Measurements from ENCODE around the gene GET4.

The GET4 gene, protein sequence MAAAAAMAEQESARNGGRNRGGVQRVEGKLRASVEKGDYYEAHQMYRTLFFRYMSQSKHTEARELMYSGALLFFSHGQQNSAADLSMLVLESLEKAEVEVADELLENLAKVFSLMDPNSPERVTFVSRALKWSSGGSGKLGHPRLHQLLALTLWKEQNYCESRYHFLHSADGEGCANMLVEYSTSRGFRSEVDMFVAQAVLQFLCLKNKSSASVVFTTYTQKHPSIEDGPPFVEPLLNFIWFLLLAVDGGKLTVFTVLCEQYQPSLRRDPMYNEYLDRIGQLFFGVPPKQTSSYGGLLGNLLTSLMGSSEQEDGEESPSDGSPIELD

DNA sequence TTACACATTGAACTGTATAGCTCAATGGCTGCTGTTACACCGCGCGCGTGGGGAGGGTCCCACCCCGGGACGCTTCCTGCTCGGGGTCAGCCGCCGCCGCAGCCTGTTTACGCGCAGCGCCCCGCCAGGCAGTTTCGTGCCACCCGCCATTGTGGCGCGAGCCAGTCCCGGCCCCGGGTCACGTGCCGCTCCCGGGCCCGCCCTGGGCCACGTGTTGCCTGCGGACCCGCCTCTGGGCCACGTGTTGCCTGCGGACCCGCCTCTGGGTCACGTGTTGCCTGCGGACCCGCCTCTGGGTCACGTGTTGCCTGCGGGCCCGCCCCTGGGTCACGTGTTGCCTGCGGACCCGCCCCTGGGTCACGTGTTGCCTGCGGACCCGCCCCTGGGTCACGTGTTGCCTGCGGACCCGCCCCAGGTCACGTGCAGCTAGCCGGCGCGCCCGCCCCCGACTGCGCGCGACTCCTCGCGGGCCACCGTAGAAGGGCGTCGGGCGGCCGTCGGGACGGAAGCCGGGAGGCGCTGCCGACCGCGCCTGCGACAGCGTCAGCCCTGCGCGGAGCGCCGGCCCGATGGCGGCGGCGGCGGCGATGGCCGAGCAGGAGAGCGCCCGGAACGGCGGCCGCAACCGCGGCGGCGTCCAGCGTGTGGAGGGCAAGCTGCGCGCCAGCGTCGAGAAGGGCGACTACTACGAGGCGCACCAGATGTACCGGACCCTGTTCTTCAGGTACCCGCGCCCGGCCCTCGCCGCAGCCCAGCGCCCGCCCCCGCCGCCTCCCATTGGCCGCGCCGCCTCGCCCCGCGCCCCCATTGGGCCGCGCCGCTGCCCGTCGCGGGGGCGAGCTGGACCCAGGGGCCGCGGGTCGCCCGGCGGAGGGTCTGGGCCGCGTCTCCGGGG lies at the start of gene GET4:
TSS of gene GET4 (plus strand) at position 478 of the 895 bp plus-strand sequence. CDS start at position 570, 92 bp downstream.
- peak; percentile 94 to 96 for DNase-seq

DNA sequence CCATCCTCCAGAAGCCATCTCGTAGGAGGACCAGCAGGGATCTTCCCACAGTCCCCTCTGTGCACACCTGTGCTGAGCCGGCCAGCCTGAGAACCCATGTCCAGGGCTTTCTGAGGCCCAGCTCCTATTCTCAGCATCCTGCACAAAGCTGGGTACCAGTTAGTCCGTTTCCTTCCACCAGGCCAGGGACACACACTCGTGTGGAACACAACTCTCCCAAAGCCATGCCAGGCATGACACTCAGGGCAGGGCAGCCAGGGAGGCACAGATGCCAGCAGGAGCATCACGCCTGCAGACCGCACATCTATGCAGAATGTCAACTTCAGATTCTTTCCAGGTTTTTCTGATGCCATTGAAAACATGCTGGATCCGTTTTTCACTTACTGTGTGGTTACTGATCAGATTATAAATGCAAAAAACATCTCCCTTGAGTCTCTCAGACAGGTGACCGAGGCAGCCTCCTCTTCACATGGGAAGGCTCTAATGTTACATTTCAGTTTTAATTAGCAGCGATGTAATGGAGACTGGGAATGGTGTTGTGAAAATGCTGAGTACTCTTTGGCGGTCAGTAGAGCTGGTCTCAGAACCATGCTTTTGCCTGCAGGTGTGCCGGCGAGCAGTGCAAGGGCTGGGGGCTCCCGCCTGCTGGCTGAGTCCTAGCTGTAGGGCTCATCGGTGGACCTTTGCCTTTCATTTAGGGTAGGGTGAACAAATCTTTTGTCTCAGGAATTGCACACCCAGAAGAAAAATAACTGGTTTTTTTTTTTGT lies 47.4 kb upstream of the GET4 start:
- DNase-seq: no peak

DNA sequence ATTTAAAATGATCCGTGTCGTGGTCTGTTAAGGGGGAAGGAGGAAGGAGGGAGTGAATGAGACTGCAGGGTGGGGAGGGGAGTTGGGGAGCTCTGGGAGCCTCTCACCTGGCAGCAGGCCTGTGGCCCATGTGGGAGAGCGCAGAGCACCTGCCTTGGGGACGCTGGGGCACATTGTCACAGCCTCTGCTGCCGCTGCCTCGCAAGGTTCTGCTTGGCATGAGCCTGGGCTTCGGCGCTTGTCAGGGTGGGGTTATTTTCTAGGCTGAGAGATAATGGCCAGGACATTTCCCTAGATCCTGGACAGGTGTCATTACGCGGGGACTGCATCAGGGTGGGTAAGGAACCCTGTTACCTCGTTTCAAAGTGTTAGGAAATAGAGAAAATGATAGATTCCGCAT lies 46.3 kb upstream of the GET4 start:
- DNase-seq: no peak

DNA sequence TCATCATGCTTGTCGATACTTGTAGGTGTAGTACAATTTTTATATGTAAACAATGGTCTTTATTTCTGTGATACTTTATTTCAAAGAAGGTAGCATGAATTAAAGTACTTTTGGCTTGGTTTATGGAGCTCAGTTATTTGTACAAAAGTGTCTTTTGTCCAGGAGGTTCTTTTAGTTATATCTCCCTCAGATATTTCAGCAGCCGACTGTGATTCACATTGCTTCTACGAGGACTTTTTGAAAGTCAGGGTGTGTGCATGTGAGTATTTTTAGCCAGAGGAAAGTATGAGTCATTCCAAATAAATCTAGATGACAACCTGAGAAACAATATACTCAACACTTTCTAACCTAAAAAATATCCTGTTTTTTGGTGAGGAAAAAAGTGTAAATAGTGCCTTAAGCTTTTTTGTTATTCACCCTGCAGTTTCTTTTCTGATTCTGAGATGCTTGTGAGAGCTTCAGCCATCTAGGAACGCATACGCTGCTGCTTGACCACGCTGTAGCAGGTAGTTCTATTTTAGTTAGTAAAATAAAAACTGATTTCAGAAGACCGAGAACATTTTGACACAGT lies 44.7 kb upstream of the GET4 start:
- DNase-seq: no peak

DNA sequence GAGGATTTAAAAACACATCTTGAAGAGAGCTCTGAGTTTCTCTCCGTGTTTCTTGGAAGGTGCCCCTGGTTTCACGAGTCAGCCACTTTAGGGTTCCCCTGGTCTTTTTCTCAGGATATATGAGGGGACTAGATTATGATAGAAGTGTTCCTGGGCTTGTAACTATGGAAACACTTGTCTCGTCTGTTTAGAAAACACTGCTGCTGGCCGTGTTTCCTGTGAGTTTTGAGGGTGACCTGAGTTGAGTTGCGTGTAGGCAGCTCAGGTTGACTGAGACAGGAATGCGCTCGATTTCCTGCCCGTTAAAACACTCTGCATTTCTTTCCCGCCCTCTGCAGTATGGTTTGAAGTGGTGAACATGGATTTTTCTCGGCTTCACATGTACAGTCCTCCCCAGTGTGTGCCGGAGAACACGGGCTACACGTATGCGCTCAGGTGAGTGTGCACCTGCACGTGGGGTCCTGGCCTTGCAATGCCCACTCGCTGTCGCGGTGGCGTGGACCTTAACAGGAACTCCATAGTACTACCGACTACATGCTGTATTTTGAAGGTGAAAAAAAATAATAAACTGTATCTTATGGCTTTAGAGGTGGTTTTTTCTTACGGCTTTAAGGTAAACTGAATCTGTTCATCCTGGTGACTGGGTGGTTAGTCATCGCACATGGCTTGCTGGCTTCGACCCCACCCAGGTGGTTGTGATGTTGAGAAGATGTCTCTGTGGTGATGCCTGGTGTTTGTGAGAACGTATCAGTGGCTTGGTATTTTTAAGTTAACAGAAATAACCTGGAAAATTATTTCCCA lies 44.0 kb upstream of the GET4 start, which contains the start of gene SUN1:
TSS of gene SUN1 (plus strand) at position 310 of the 801 bp plus-strand sequence. CDS start at position 359, 49 bp downstream.
- peak; percentile 71 to 73 for DNase-seq

DNA sequence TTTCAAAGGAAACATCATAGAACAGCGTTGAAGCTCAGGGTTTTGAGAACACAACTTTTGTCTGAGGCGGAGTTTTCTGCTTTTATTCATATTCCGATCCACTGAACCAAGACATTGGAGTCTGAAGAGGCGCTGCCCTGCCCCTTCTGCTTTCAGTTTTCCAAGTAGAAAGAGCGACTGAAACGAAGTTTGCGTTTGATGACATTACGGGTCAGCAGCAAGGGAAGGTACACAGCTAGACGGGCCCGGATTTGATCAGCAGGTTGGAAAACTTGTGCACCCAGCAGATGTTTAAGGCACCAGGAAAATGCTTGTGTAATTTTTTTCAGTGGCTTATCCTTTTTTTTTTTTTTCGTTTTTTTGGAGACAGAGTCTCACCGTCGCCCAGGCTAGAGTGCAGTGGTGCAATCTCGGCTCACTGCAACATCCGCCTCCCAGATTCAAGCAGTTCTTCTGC lies 43.4 kb upstream of the GET4 start:
- DNase-seq: no peak

DNA sequence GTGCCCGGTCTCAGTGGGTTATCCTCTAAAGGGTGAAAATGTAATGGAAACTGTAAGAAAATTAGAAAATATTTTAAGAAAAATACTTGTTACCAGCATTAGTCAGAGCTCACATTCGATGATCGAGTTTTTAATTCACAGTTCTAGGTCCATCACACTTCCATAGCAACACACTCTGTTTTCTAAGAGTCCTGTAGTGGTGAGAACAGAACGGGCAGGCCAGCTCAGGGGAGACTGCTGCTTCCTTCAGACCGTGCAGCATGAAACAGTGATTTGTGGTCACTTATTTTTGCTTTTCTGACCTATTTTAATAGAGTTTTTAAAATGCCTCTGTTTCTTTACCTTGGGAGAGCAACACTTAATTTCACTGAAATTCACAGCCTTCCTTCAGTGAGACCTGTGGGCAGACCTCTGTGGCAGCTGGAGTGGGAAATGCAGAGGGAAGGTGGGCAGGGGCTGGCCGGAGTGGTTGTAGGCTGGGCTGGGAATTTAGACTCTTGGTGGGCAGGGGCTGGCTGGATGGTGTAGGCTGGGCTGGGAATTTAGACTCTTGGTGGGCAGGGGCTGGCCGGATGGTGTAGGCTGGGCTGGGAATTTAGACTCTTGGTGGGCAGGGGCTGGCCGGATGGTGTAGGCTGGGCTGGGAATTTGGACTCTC lies 42.6 kb upstream of the GET4 start:
- DNase-seq: no peak

DNA sequence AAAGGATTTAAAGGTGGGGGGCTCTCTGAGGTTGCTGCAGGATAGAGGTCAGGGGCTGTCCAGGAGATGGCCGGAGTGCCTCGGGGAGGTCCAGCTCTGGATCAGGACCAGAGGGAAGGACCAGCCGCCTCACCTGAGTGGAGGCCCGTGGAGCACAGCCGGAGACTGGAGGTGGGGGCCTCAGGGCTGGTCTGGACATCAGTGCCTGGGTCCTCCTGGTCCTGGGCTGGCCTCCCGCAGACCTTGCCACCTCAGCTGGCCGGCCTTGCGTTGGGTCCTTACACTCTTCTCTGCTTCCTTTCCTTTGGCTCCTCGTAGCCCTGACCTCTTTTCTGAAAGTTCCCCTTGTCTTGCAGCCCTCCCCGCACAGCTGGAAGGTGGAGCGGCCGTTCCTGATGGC lies 42.1 kb upstream of the GET4 start:
- DNase-seq: no peak

DNA sequence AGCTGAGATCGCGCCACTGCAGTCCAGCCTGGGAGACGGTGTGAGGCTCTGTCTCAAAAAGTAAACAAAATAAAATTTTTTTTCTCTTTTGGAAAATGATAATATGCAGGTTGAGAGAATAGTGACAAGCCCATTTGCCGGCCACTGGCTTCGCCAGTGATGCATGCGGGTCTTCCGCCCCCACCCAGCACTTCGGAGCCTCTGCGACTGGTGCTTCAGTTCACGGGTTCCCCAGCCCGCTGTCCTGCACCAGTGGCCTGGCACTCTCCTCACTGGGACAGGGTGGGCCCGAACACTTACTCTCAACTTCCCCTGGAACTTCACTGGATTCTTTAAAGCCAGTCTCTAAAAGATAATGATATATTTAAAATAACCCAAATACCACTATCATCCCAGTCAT lies 41.3 kb upstream of the GET4 start:
- DNase-seq: no peak

DNA sequence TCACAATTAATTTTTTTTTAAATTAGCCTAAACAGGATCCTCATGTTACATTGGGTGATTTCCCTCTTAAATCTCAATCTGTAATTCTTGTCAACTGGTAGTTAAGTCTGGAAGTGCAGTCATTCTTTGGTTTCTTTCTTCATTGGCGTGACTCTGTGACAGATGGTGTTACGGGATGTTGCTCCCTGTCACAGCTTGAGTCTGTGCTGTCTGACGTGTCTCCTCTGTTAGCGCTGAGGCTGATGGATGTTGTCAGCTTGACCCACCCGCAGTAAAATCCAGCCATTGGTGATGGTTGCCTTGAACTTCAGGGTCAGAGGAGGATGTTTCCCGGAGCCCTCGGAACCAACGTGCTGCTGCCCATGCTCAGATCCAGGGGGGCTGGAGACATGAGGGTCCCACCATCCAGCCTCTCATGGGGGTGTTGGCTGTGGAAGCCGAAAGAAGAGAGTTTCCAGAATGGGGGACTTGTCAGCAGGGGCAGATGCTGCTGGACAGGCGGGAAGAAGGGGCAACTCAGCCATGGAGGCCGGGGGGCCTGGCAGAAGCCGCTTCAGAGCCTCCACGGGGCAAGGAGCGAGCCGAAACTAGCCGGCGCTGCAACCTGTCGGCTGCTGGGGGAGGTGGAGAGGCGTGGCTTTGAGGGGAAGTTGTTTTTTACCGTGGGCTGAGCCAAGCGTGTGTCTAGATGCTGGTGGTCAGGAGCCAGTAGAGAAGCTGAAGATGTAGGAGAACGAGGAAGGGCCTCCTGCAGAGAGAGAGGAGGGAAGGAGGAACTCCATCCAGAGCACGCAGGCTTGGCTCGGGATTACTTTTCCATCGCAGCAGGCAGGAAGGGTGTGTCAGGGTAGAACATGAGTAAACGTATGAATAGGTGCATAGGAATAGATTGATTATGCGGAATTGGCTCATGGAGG lies 40.6 kb upstream of the GET4 start:
- no peak for DNase-seq

DNA sequence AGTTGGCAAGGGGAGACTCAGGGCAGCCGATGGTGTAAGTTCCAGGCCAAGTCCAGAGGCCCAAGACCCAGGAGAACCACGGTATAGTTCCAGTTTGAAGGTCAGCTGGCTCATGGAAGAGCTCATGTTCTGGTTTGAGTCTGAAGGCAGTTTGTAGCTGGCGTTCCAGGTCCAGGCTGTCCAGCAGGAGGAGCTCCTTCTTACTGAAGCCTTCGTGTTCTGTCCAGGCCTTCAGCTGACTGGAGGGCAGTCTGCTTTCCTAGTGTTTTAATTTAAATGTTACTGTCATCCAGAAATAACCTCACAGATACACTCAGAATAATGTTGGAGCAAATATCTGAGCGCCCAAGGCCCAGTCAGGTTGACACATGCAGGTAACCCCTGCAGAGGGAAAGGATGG lies 39.9 kb upstream of the GET4 start:
- no peak for DNase-seq

DNA sequence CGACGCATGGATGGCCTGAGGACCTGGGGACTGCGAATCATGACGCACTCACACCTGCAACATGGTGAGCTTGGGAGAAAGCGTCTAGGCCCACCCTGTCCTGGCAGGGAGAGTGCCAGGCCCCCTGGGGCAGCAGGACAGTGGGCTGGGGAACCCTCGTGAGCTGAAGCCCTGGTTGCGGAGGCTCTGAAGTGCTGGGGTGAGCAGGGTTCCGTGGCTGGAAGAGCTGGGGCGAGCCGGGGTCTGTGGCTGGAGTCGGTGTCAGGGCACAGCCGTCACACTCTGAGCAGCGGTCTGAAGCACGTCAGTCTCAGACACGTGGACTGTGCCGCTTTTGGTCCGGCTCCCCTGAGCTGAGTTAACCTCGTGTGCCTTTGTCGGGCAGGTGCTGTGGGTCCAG lies 39.4 kb upstream of the GET4 start:
- no peak for DNase-seq

DNA sequence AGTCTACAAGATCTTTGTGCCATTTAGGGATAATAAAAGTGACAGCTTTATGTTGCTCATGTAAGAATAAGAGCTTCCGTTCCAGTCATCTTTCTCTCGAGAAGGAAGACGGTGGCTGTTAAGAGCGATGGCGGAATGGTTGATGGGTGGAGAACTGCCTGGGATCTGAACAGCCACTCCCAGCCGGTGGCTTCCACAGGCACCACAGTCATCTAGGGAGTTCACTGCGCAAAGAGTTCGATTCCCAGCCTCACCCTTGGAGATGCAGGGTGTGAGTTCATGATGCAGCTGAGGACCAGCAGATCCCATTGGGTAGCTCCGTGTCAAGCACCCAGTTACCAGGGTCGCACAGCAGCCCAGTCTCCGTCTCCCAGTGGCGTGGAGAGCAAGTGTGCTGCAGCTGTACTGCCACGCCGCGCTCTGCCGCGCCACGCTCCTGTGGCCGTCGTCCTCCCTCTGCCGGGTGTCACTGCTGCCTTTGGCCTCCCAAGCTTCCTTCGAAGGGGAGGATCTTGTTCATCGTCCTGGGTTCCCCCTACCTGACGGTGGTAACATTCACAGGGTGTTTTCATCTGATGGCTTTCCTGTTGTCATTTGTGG lies 36.3 kb upstream of the GET4 start:
- DNase-seq: no peak

DNA sequence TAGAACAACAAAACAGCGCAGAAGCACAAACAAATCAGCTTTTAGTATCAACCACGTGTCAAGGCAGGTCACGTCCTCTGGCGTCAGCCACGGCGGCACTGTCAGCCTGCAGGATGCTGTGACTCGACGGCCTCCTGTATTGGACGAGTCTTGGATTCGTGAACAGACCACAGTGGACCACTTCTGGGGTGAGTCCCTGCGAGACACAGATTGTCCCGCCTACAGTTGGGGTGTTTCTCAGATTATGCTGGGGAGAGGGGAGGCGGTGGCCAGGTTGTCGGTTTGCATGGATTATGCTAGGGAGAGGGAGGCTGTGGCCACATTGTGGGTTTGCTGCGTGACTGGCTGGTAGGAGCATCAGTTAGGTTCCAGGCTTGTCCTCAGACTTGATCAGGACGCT lies 34.4 kb upstream of the GET4 start:
- no peak for DNase-seq

DNA sequence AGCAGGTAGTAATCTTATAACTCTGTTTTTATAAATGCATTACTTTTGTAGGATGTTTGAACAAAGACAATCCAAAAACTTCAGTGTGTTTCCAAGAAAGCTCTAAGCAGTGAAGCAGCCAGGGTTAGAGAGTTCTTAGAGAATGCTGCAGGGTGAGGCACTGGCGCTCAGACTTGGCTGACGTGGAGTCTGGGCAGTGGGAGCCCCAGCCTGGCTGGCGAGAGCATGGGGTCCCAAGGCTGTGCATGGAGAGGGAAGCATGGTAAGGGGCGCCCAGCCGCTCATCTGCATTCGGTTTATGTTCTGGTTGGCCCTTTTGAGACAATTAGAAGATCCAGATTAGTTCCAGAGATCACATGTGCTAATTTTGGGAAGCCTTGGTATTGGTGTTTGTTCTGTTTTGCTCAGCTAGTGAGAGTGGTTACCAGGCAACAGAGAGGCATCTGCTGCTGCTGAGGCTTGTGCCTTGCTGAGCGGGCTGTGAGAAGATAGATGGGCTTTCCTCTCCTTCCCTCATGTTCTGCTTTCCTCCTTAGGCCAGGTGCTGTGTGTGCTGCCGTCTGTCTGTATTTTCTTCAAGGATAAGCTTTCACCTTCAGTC lies 33.8 kb upstream of the GET4 start:
- DNase-seq: no peak

DNA sequence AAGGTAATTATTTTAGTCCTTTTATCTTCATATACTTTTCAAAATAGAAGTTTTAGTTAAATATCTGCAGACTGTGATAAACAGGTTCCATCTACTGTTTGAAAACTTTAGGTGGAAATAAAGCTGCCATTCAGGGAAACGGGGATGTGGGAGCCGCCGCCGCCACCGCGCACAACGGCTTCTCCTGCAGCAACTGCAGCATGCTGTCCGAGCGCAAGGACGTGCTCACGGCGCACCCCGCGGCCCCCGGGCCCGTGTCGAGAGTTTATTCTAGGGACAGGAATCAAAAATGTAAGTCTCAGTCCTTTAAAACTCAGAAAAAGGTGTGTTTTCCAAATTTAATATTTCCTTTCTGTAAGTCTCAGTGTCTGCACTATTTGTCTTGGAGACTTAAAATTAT lies 33.1 kb upstream of the GET4 start:
- DNase-seq: no peak

DNA sequence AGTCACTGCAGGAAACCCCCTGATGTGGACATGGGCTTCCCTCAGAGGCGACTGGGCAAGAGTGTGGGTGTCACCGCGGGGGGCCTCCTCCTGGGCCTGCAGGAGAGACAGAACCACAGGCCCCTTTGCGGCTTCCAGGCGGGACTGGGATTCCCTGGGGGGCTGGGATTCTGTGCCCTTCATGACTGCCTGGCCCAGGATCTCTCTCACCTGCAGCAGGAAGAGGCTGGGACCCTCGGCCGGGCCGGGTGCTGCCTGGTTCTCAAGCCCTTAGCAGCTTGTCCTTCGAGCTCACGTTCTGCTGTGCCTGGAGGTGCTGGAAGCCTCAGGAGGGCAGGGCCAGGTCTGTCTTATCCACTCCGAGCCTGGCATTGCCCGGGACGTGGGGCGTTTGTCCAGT lies 32.3 kb upstream of the GET4 start:
- no peak for DNase-seq

DNA sequence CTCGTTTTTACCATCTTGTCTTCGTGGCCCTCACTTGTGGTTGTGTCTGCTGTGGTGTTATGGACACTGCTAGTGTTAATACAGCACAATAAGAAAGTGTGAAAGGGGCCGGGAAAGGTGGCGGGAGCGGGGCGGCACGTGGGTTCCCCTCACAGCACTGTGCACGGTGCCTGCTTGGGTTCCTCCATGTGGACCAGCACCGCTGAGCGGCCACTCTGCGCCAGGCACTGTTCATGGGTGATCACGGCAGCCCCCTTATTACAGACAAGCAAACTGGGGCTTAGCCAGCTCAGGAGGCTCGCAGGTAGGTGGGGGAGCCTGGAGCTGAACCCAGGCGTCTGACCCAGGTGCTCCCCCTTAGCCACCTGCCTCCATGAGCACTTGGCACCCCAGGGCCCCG lies 31.8 kb upstream of the GET4 start:
- DNase-seq: no peak

DNA sequence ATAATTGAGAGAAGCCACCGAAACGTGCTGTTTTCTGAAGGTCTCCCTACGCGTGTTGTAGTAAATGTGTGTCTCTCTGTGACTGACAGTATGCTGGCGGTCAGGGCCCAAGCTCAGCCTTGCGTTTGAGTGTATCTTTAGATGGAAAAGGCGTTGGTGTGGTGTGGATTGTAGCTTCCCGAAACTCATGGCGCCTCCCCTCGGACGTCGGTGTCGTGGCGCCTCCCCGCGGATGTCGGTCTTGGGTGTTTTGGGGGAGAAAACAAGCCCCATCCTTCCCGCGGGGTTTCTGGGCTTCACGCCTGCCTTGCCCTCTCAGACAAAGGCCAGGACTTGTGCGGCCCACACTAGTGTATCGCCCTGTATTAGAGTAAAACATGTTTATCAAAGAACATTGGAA lies 31.3 kb upstream of the GET4 start:
- no peak for DNase-seq
